Glutamatergic neuron (in vitro differentiated cells): Measurements from ENCODE around the gene C12orf60. TPM values are rescaled to one million over a fixed set of nuclear protein-coding genes. Genes with fewer than 3 reads are reported as not detected.

Experiments
- DNase-seq: peaks from one replicate; pipeline ENCODE4 v3.0.0; 2022
- H3K27ac Mint-ChIP-seq: one replicate; pipeline ENCODE4 v1.8.0; 2020; ENCODE audit warnings: mild to moderate bottlenecking, mixed read lengths, inconsistent platforms; ENCODE audit not compliant: unreplicated experiment
- H3K27me3 Mint-ChIP-seq: one replicate; pipeline ENCODE4 v1.8.0; 2020; ENCODE audit warnings: mild to moderate bottlenecking, moderate library complexity, mixed read lengths, inconsistent platforms; ENCODE audit not compliant: unreplicated experiment
- H3K36me3 Mint-ChIP-seq: one replicate; pipeline ENCODE4 v1.8.0; 2020; ENCODE audit warnings: mild to moderate bottlenecking, mixed read lengths, inconsistent platforms; ENCODE audit not compliant: unreplicated experiment
- H3K4me1 Mint-ChIP-seq: one replicate; pipeline ENCODE4 v1.8.0; 2020; ENCODE audit warnings: mild to moderate bottlenecking, low read depth, mixed read lengths, inconsistent platforms; ENCODE audit not compliant: unreplicated experiment
- H3K4me3 Mint-ChIP-seq: one replicate; pipeline ENCODE4 v1.8.0; 2020; ENCODE audit warnings: mild to moderate bottlenecking, mixed read lengths, inconsistent platforms; ENCODE audit not compliant: unreplicated experiment
- H3K9me3 Mint-ChIP-seq: one replicate; pipeline ENCODE4 v1.8.0; 2020; ENCODE audit warnings: mild to moderate bottlenecking, moderate library complexity, mixed read lengths, inconsistent platforms; ENCODE audit not compliant: unreplicated experiment
- CTCF ChIP-seq: fragments of 200-600 bp; sonication (generic); IDR thresholded peaks from one replicate; pipeline ENCODE4 v1.5.0; 2021; ENCODE audit not compliant: partially characterized antibody, unreplicated experiment
- total RNA-seq: library from RNA; stranded (reverse); fragmentation: NEBNext Ultra II Directional; extraction: Animal tissue kit (Norgen Biotek cat#: 25700); gene quantifications from one replicate; pipeline ENCODE4 v1.2.1, GENCODE V29; 2021; ENCODE audit not compliant: unreplicated experiment

C12orf60 gene
- total RNA-seq, 1 donor from 2014 or later, result 0.88 TPM

- H3K27ac Mint-ChIP-seq, result peak overlapping the region; percentile 86
- H3K9me3 Mint-ChIP-seq, result peaks cover 21% of the 10 kb centered on the region
- H3K4me3 Mint-ChIP-seq, result peak overlapping the region; percentile 97
- H3K4me1 Mint-ChIP-seq, result no peaks in the 10 kb centered on the region
- peaks cover 10% of the 10 kb centered on the region for H3K27me3 Mint-ChIP-seq
- DNase-seq, result peak; percentile 78
- no peak for TF ChIP-seq CTCF
- no peaks in the 10 kb centered on the region for H3K36me3 Mint-ChIP-seq
Observed at GRCh38 chr12:14770496-14771461, 32.7 kb upstream of the C12orf60 start.

- TF ChIP-seq CTCF, result no peak
Observed at GRCh38 chr12:14771651-14772137, 31.8 kb upstream of the C12orf60 start.

GRCh38 chr12:14772946-14773345 is 30.5 kb upstream of the C12orf60 start:
- TF ChIP-seq CTCF, result no peak
- no peak for DNase-seq
- H3K36me3 Mint-ChIP-seq, result no peaks in the 10 kb centered on the region
- peaks cover 10% of the 10 kb centered on the region for H3K27me3 Mint-ChIP-seq
- H3K27ac Mint-ChIP-seq, result no peak overlapping the region
- H3K9me3 Mint-ChIP-seq, result peaks cover 21% of the 10 kb centered on the region
- H3K4me3 Mint-ChIP-seq, result peak overlapping the region; percentile 99
- peaks cover 3% of the 10 kb centered on the region for H3K4me1 Mint-ChIP-seq

More at GRCh38 chr12:14771651-14772137, 31.8 kb upstream of the C12orf60 start:
- Mint-ChIP-seq H3K4me1 (peaks cover under 1% of the 10 kb centered on the region), H3K4me3 (peak overlapping the region; percentile 42), H3K9me3 (peaks cover 21% of the 10 kb centered on the region), H3K27ac (no peak overlapping the region), H3K27me3 (peaks cover 10% of the 10 kb centered on the region), H3K36me3 (no peaks in the 10 kb centered on the region)
- DNase-seq, result no peak

GRCh38 chr12:14773685-14774073 is 29.8 kb upstream of the C12orf60 start:
- Mint-ChIP-seq H3K27me3 (peaks cover 10% of the 10 kb centered on the region), H3K9me3 (peaks cover 19% of the 10 kb centered on the region), H3K4me3 (peak overlapping the region; percentile 99), H3K36me3 (no peaks in the 10 kb centered on the region), H3K4me1 (peaks cover 3% of the 10 kb centered on the region), H3K27ac (no peak overlapping the region)
- DNase-seq, result peak; percentile 29
- TF ChIP-seq CTCF, result no peak
